Epithelial cell of esophagus (primary cell): ENCODE measurements around the gene ATP1A4.

Source experiments
- DNase-seq: peaks from one replicate; pipeline ENCODE4 v3.0.0; 2010; ENCODE audit warnings: low read depth
- H3K4me3 ChIP-seq: 2 replicates; pipeline ENCODE4 v1.5.1; 2011; ENCODE audit warnings: mild to moderate bottlenecking, low read length, control low read depth
- CTCF ChIP-seq: IDR thresholded peaks from 2 replicates; pipeline ENCODE4 v1.5.1; 2011; ENCODE audit warnings: low read depth, mild to moderate bottlenecking, low read length, control low read depth, inconsistent platforms; ENCODE audit not compliant: insufficient read depth; ENCODE audit errors: missing control alignments

ATP1A4 gene

GRCh38 chr1:160193091-160193819 is 41.9 kb downstream of the ATP1A4 start:
- peak; percentile 80 for DNase-seq
- H3K4me3 ChIP-seq, result no peak overlapping the region
- TF ChIP-seq CTCF, result peak; percentile 97

- no peak for TF ChIP-seq CTCF
- H3K4me3 ChIP-seq, result no peak overlapping the region
- DNase-seq, result no peak
Measured at GRCh38 chr1:160193832-160194736, 42.7 kb downstream of the ATP1A4 start.

- no peak for TF ChIP-seq CTCF
- no peak for DNase-seq
- H3K4me3 ChIP-seq, result no peak overlapping the region
Measured at GRCh38 chr1:160194737-160195059, 43.3 kb downstream of the ATP1A4 start.

- TF ChIP-seq CTCF, result no peak
- H3K4me3 ChIP-seq, result no peak overlapping the region
- DNase-seq, result no peak
Measured at GRCh38 chr1:160196143-160196542, 44.7 kb downstream of the ATP1A4 start.

GRCh38 chr1:160197231-160197630 is 45.8 kb downstream of the ATP1A4 start:
- no peak for DNase-seq
- TF ChIP-seq CTCF, result no peak
- no peak overlapping the region for H3K4me3 ChIP-seq

- DNase-seq, result no peak
- no peak overlapping the region for H3K4me3 ChIP-seq
- no peak for TF ChIP-seq CTCF
Measured at GRCh38 chr1:160200786-160201185, 49.4 kb downstream of the ATP1A4 start.
